Mesothelial cell of epicardium (in vitro differentiated cells): ENCODE results near the gene GBF1. TPM values are rescaled to one million over a fixed set of nuclear protein-coding genes. Genes with fewer than 3 reads are reported as not detected.
A peak's percentile ranks its signal among the peaks of the same experiment; 100 is the strongest.

Experiments used
- DNase-seq, 2 experiments: peaks; one replicate each; pipeline ENCODE4 v3.0.0; 2021; ENCODE audit warnings: low spot score in 2 of 2; ENCODE audit not compliant: unreplicated experiment in 2 of 2
- H3K27ac Mint-ChIP-seq: 2 replicates; pipeline ENCODE4 v1.8.0; 2021; ENCODE audit warnings: mixed read lengths
- H3K27me3 Mint-ChIP-seq: 2 replicates; pipeline ENCODE4 v1.8.0; 2021; ENCODE audit warnings: low read depth, mixed read lengths
- H3K36me3 Mint-ChIP-seq: 2 replicates; pipeline ENCODE4 v1.8.0; 2021; ENCODE audit warnings: mixed read lengths
- H3K4me1 Mint-ChIP-seq: 2 replicates; pipeline ENCODE4 v1.8.0; 2021; ENCODE audit warnings: mixed read lengths
- H3K4me3 Mint-ChIP-seq: 2 replicates; pipeline ENCODE4 v1.8.0; 2021; ENCODE audit warnings: mild to moderate bottlenecking, moderate library complexity, mixed read lengths
- H3K9me3 Mint-ChIP-seq: 2 replicates; pipeline ENCODE4 v1.8.0; 2021; ENCODE audit warnings: mixed read lengths
- total RNA-seq: library from RNA; stranded (reverse); gene quantifications from 3 replicates; pipeline ENCODE4 v1.2.1, GENCODE V29; 2021
- TF ChIP-seq, protein P1 (sequence below): fragments of 200-600 bp; sonication (generic); IDR thresholded peaks from one replicate; pipeline ENCODE4 v1.5.0; 2021; ENCODE audit warnings: antibody characterized with exemption; ENCODE audit not compliant: unreplicated experiment

GBF1 gene
- total RNA-seq, 1 donor from 2014 or later = 51.1 TPM

DNA sequence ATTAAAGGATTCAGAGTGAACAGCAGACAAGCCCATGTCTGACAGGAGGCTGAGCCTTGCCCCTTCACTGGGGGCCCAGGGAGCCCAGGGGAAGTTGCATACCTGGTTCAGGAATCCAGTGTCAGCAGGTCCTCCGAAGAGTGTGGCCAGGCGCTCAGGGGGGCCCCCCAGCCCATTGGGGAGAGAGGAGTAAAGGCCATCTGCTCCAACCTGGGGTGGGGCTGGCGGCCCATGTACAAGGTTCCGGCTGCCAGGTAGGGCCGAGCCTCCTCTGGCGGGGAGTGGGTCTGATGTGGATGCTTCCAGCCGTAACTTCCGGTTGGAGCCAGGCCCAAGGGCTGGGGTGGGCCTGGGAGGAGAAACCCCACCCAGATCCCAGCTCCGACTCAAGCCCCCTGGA is 171.0 kb downstream of the GBF1 start:
- H3K9me3 Mint-ChIP-seq = no peaks in the 10 kb centered on the region
- H3K4me3 Mint-ChIP-seq = no peak overlapping the region
- peaks cover 80% of the 10 kb centered on the region for H3K27me3 Mint-ChIP-seq
- no peak for DNase-seq
- peaks cover 23% of the 10 kb centered on the region for H3K4me1 Mint-ChIP-seq
- no peak overlapping the region for H3K27ac Mint-ChIP-seq
- H3K36me3 Mint-ChIP-seq = no peaks in the 10 kb centered on the region
- TF ChIP-seq, protein P1, sequence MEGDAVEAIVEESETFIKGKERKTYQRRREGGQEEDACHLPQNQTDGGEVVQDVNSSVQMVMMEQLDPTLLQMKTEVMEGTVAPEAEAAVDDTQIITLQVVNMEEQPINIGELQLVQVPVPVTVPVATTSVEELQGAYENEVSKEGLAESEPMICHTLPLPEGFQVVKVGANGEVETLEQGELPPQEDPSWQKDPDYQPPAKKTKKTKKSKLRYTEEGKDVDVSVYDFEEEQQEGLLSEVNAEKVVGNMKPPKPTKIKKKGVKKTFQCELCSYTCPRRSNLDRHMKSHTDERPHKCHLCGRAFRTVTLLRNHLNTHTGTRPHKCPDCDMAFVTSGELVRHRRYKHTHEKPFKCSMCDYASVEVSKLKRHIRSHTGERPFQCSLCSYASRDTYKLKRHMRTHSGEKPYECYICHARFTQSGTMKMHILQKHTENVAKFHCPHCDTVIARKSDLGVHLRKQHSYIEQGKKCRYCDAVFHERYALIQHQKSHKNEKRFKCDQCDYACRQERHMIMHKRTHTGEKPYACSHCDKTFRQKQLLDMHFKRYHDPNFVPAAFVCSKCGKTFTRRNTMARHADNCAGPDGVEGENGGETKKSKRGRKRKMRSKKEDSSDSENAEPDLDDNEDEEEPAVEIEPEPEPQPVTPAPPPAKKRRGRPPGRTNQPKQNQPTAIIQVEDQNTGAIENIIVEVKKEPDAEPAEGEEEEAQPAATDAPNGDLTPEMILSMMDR = no peak

DNA sequence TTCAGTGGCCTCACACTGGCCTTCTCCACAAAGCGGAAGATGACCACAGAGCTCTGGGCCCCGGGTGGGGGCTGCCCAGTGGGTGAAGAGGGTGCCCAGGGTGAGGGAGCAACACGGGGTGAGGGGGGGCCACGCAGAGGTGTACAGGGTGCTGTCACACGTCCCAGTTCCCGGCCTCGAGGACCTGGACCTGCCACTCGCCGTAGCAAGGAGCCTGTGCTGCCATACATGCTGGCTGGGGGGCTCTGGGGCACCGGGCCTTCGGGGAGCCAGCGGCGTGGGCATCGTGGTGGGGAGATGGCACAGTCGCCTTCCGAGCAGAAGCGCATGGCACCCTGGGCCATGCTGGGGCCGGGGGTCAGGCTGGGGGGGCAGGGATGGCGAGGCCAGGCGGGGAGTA is 171.4 kb downstream of the GBF1 start:
- H3K9me3 Mint-ChIP-seq = no peaks in the 10 kb centered on the region
- peaks cover 20% of the 10 kb centered on the region for H3K4me1 Mint-ChIP-seq
- no peak overlapping the region for H3K4me3 Mint-ChIP-seq

GRCh38 chr10:102418622-102419268 is 173.4 kb downstream of the GBF1 start, which contains the start of gene PSD:
TSS of gene PSD (minus strand) at chr10:102418785. CDS start at chr10:102417038, 1,747 bp downstream.
- TF ChIP-seq, protein P1 = no peak
- H3K36me3 Mint-ChIP-seq = no peaks in the 10 kb centered on the region
- peak within 1 kb of the TSS; percentile 93 for H3K4me3 Mint-ChIP-seq
- peak within 1 kb of the TSS; percentile 50 for H3K27ac Mint-ChIP-seq
- H3K27me3 Mint-ChIP-seq = peaks cover 55% of the 10 kb centered on the region
- peaks cover 31% of the 10 kb centered on the region for H3K4me1 Mint-ChIP-seq
- H3K9me3 Mint-ChIP-seq = no peaks in the 10 kb centered on the region
- DNase-seq = no peak

More for the DNA sequence above, 171.4 kb downstream of the GBF1 start:
- peaks cover 75% of the 10 kb centered on the region for H3K27me3 Mint-ChIP-seq
- TF ChIP-seq, protein P1 = no peak
- H3K36me3 Mint-ChIP-seq = no peaks in the 10 kb centered on the region
- DNase-seq = no peak
- no peak overlapping the region for H3K27ac Mint-ChIP-seq

GRCh38 chr10:102419269-102420180 is 174.2 kb downstream of the GBF1 start:
- DNase-seq = peak; percentile 68 to 90
- no peaks in the 10 kb centered on the region for H3K9me3 Mint-ChIP-seq
- no peaks in the 10 kb centered on the region for H3K36me3 Mint-ChIP-seq
- peak overlapping the region; percentile 93 for H3K4me3 Mint-ChIP-seq
- H3K27ac Mint-ChIP-seq = peak overlapping the region; percentile 98
- peaks cover 31% of the 10 kb centered on the region for H3K4me1 Mint-ChIP-seq
- peaks cover 47% of the 10 kb centered on the region for H3K27me3 Mint-ChIP-seq
- TF ChIP-seq, protein P1 = no peak

- DNase-seq = no peak
- H3K27ac Mint-ChIP-seq = peak overlapping the region; percentile 98
- no peaks in the 10 kb centered on the region for H3K36me3 Mint-ChIP-seq
- H3K4me3 Mint-ChIP-seq = peak overlapping the region; percentile 93
- H3K27me3 Mint-ChIP-seq = peaks cover 40% of the 10 kb centered on the region
- H3K4me1 Mint-ChIP-seq = peaks cover 31% of the 10 kb centered on the region
- TF ChIP-seq, protein P1 = no peak
- no peaks in the 10 kb centered on the region for H3K9me3 Mint-ChIP-seq
These were observed 174.9 kb downstream of the GBF1 start for GRCh38 chr10:102420181-102420713.
